T-cell (primary cell): Measurements from ENCODE around the gene CLDN14. TPM values are rescaled to one million over a fixed set of nuclear protein-coding genes. Genes with fewer than 3 reads are reported as not detected.

ENCODE experiments used
- ATAC-seq, 4 experiments: fragments of 200-7000 bp in 3 of 4; fragments of 150-1000 bp in 1 of 4; cut with Tn5 transposase; replicated peaks in 1 of 4; 1 replicate in 3 of 4; 2 replicates in 1 of 4; pipeline ENCODE4 v1.10.0; 2021; ENCODE audit warnings: moderate library complexity in 3 of 4, mild to moderate bottlenecking in 2 of 4, moderate number of reproducible peaks in 1 of 4
- CTCF ChIA-PET, 2 donors: fragments of 300-600 bp; sonication (Branson Sonifier 250); formaldehyde crosslinking; loops; one replicate each; lab custom pipeline; 2022; ENCODE audit warnings: antibody characterized with exemption in 2 of 2; lab: Charles Lee
- POLR2A ChIA-PET, 2 donors: fragments of 300-600 bp; sonication (Branson Sonifier 250); formaldehyde crosslinking; loops; one replicate each; lab custom pipeline; 2022; ENCODE audit warnings: antibody characterized with exemption in 2 of 2; lab: Charles Lee
- DNase-seq, 35 experiments: peaks; one replicate each; pipeline versions ENCODE4 v3.0.0 to v3.0.0-alpha.2; 2013 to 2023
- H3K27ac ChIP-seq: one replicate; pipeline ENCODE4 v1.5.1; 2013; ENCODE audit warnings: low read length
- H3K27me3 ChIP-seq, 2 experiments: replicated peaks in 1 of 2; 1 replicate in 1 of 2; 2 replicates in 1 of 2; pipeline versions ENCODE4 v1.6.1 to v1.7.0; 2013; ENCODE audit warnings: low read length in 1 of 2, mixed read lengths in 1 of 2; ENCODE audit not compliant: control insufficient read depth in 2 of 2, insufficient read depth in 2 of 2; ENCODE audit errors: extremely low read depth in 1 of 2
- H3K36me3 ChIP-seq, 2 donors: 1 replicate in 1 of 2; 2 replicates in 1 of 2; pipeline versions ENCODE4 v1.6.1 to v1.7.0; 2013; ENCODE audit warnings: low read length in 1 of 2; ENCODE audit not compliant: control insufficient read depth in 2 of 2, insufficient read depth in 1 of 2; ENCODE audit errors: extremely low read depth in 1 of 2
- H3K4me1 ChIP-seq, 2 experiments: 1 replicate in 1 of 2; 2 replicates in 1 of 2; pipeline versions ENCODE4 v1.6.1 to v1.7.0; 2013; ENCODE audit warnings: low read length in 2 of 2, mixed read lengths in 1 of 2; ENCODE audit not compliant: insufficient read depth in 2 of 2, control insufficient read depth in 1 of 2; ENCODE audit errors: extremely low read depth in 1 of 2
- H3K4me3 ChIP-seq, 2 donors: 1 replicate in 1 of 2; 2 replicates in 1 of 2; pipeline versions ENCODE4 v1.5.1 to v1.7.0; 2013; ENCODE audit warnings: mild to moderate bottlenecking in 2 of 2, low read length in 1 of 2, moderate library complexity in 1 of 2; ENCODE audit not compliant: control insufficient read depth in 1 of 2; ENCODE audit errors: extremely low read depth in 1 of 2
- H3K9me3 ChIP-seq: 2 replicates; pipeline ENCODE4 v1.7.0; 2013
- H3K27ac Mint-ChIP-seq, 2 donors: one replicate each; pipeline ENCODE4 v1.8.0; 2020 to 2021; ENCODE audit warnings: mild to moderate bottlenecking in 2 of 2, mixed read lengths in 2 of 2
- H3K27me3 Mint-ChIP-seq, 2 donors: one replicate each; pipeline ENCODE4 v1.8.0; 2021 to 2022; ENCODE audit warnings: mixed read lengths in 2 of 2
- H3K36me3 Mint-ChIP-seq: one replicate; pipeline ENCODE4 v1.8.0; 2021; ENCODE audit warnings: mixed read lengths
- H3K4me1 Mint-ChIP-seq, 3 donors: one replicate each; pipeline ENCODE4 v1.8.0; 2020 to 2022; ENCODE audit warnings: mixed read lengths in 3 of 3, mild to moderate bottlenecking in 1 of 3
- H3K4me3 Mint-ChIP-seq, 3 donors: one replicate each; pipeline ENCODE4 v1.8.0; 2020 to 2022; ENCODE audit warnings: mild to moderate bottlenecking in 3 of 3, mixed read lengths in 3 of 3, moderate library complexity in 3 of 3
- H3K9me3 Mint-ChIP-seq, 3 donors: one replicate each; pipeline ENCODE4 v1.8.0; 2020 to 2022; ENCODE audit warnings: mixed read lengths in 3 of 3
- WGBS: methylation state at CpG from one replicate; pipeline ENCODE4 v1.1.5; 2013; ENCODE audit warnings: missing lambda C conversion rate; ENCODE audit not compliant: insufficient coverage; 5-methylcytosine and 5-hydroxymethylcytosine counted together
- total RNA-seq, 35 experiments: library from RNA in 6 of 35; stranded (reverse) in 6 of 35; fragments of 120-200 nt in 1 of 35; gene quantifications; one replicate each; pipeline versions ENCODE4 v1.2.1 to v1.2.4 and lab custom pipeline; 2013 to 2026

The CLDN14 gene
- total RNA-seq, 5 donors from 2014 or later (not counting 1 experiment from before 2014, with no cell fraction given): not detected

DNA sequence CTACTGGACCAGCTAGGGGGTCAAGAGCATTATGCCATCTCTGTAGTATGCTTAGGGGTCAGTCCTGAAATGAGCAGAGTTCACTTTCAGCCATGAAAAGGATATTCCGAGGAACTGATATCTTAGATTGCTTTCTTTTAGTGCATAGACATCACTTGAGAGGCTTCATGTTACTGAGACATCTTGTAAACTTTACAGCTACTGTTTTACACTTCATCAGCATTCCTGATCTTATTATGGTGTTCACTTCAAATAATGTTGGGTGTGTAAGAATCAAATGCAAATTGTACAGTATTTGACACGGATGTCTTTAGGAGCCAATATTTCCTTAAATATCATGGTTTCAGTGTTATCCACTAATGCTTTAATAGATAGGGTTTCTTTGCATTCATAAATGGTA is 22.4 kb upstream of the CLDN14 start:
- no peaks in the 10 kb centered on the region for H3K36me3 Mint-ChIP-seq
- no peak overlapping the region for H3K27ac ChIP-seq
- no peak overlapping the region for H3K4me3 ChIP-seq
- no peak overlapping the region for H3K4me3 Mint-ChIP-seq
- DNase-seq: no peak
- H3K27me3 ChIP-seq: peaks cover 0 to 15% of the 10 kb centered on the region in 2 experiments
- POLR2A ChIA-PET: no interaction called here
- H3K36me3 ChIP-seq: no peaks in the 10 kb centered on the region
- no CpG with 5 or more reads among the region's 2 CpGs for WGBS
- H3K9me3 Mint-ChIP-seq: no peaks in the 10 kb centered on the region
- H3K4me1 Mint-ChIP-seq: no peaks in the 10 kb centered on the region
- CTCF ChIA-PET: no interaction called here
- ATAC-seq: no peak
- H3K27ac Mint-ChIP-seq: no peak overlapping the region
- peaks cover 3 to 25% of the 10 kb centered on the region in 2 donors for H3K27me3 Mint-ChIP-seq
- H3K4me1 ChIP-seq: no peaks in the 10 kb centered on the region
- H3K9me3 ChIP-seq: no peaks in the 10 kb centered on the region

DNA sequence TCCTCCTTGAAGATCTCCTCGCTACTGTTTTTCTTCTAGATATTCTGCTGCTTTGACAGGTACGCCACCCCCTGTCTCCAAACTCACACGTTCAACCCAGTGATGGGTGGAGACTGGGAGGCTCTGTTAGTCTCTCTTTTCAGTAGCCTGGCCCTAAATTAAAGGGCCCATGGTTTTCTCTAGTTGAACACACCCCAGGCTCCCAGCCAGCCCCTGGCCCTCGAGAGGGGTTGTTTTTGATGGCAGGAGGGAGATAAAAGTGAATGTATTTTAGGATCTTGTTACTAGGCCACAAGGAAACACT is 21.6 kb upstream of the CLDN14 start:
- Histone ChIP-seq H3K36me3 (no peaks in the 10 kb centered on the region), H3K9me3 (no peaks in the 10 kb centered on the region), H3K27me3 (peaks cover 0 to 13% of the 10 kb centered on the region in 2 experiments), H3K4me1 (no peaks in the 10 kb centered on the region), H3K27ac (no peak overlapping the region), H3K4me3 (no peak overlapping the region)
- no peak overlapping the region for H3K27ac Mint-ChIP-seq
- H3K4me1 Mint-ChIP-seq: no peaks in the 10 kb centered on the region
- no peaks in the 10 kb centered on the region for H3K9me3 Mint-ChIP-seq
- CTCF ChIA-PET: no interaction called here
- WGBS: no CpG with 5 or more reads among the region's 4 CpGs
- DNase-seq (no peak), ATAC-seq (no peak)
- H3K27me3 Mint-ChIP-seq: peaks cover 3 to 20% of the 10 kb centered on the region in 2 donors
- POLR2A ChIA-PET: no interaction called here
- H3K36me3 Mint-ChIP-seq: no peaks in the 10 kb centered on the region
- H3K4me3 Mint-ChIP-seq: no peak overlapping the region

DNA sequence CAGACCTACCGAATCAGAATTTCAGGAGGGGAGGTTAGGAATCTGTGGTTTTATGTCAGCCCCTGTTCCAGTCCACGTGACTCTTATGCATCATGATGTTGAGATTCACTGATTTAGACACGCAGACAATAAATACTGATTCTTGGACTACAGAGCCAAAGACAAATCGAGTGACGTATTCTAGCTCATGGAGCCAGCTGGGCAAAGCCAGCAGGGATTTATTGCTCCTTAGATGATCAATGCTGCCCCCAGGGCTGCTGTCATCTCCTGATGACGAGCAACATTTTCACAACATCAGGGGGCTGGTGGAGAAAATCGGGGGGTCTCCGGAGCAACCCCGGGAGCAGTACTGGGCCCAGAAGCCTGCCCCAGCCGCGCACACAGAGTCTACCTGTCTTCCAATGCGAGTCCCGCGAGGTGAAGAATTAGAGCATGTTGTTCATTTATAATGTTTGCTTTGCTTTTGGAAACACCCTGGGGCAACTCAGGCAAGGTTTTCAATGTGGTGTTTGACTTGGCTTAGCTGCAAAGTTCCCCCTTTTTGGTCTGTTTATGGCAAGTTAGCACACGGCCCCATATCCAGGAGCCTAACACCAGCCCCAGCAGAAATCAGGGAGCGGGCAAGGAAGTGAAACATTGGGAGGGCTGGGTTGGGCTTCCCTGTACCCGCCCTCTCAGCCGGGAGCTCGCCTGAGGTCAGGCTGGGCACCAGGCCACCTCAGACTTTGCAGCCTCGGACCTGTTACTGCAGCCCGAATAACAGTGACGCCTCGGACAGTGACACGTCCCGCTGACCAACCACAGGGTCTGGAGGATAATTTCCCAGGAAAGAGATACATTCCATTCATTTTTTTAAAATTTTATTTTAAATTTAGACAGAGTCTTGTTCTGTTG is 19.9 kb upstream of the CLDN14 start:
- Histone ChIP-seq H3K9me3 (no peaks in the 10 kb centered on the region), H3K27me3 (peaks cover 0 to 7% of the 10 kb centered on the region in 2 experiments), H3K4me1 (no peaks in the 10 kb centered on the region), H3K4me3 (no peak overlapping the region), H3K27ac (no peak overlapping the region), H3K36me3 (no peaks in the 10 kb centered on the region)
- Mint-ChIP-seq H3K4me3 (no peak overlapping the region), H3K27me3 (peaks cover 3 to 9% of the 10 kb centered on the region in 2 donors), H3K27ac (no peak overlapping the region), H3K36me3 (no peaks in the 10 kb centered on the region), H3K4me1 (no peaks in the 10 kb centered on the region), H3K9me3 (no peaks in the 10 kb centered on the region)
- POLR2A ChIA-PET: interaction anchor here in 1 of 2 donors (0.6 kb wide), 1 partner anchor 76 kb away, joined by 4 read pairs; no protein-coding TSS in a partner anchor
- WGBS: 92% methylated on average over 14 of the region's 25 CpGs
- CTCF ChIA-PET: no interaction called here
- no peak for ATAC-seq
- DNase-seq: no peak

DNA sequence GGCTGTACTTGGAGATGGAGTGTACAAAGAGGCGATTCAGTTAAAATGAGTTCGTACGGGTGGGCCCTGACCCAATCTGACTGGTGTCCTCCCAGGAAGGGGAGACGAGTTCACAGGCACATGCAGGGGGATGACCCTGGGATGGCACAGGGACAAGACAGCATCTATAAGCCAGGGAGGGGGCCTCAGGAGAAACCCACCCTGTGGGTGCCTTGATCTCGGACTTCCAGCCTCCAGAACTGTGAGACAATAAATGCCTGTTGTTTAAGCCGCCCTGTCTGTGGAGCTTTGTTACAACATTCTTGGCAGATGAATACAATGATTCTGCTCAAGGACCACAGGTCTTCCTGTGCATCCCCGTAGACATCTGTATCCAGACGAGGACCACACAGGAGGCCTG is 14.6 kb upstream of the CLDN14 start:
- H3K4me3 ChIP-seq: no peak overlapping the region
- H3K27me3 ChIP-seq: peaks cover 0 to 18% of the 10 kb centered on the region in 2 experiments
- Mint-ChIP-seq H3K4me3 (no peak overlapping the region), H3K36me3 (no peaks in the 10 kb centered on the region), H3K4me1 (no peaks in the 10 kb centered on the region), H3K27me3 (peaks cover 4 to 12% of the 10 kb centered on the region in 2 donors), H3K9me3 (no peaks in the 10 kb centered on the region), H3K27ac (no peak overlapping the region)
- DNase-seq (no peak), ATAC-seq (no peak)
- H3K36me3 ChIP-seq: no peaks in the 10 kb centered on the region
- 89% methylated on average over 6 of the region's 8 CpGs for WGBS
- no peaks in the 10 kb centered on the region for H3K4me1 ChIP-seq
- CTCF ChIA-PET: no interaction called here
- POLR2A ChIA-PET: no interaction called here
- H3K9me3 ChIP-seq: no peaks in the 10 kb centered on the region
- H3K27ac ChIP-seq: no peak overlapping the region

DNA sequence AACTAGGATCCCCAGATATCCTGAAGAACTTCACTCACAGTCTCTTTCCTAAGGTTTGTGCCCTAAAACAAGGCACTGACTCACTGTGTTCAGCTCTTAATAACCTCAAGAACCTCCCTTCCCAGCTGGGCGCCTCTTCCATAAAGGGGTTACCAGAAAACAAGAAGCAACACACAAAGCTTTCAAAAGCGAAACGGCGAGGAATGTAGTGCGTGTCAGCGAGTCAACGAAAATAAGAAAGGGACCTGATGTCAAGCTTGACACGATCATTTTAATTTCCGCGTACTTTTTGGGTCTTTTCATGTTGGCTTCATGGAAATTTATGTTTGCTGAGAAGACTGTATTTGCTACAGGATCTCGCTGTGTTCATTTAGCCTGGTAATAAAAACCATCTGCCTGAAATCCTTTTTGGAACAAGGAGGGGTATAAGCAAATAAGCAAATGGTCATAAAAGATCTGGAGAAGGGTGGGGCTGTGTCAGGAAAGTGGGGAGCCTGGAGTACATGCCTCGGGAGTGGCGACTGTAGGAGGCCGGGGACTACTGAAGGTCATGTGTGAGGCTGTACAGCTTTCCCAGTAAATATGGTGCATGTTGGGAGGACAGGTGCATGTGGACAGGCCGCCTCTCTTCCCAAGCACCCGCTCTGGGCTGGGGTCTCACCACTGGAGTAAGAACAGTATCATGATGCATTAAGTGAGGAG is 11.4 kb upstream of the CLDN14 start:
- no peaks in the 10 kb centered on the region for H3K36me3 Mint-ChIP-seq
- CTCF ChIA-PET: no interaction called here
- H3K27me3 ChIP-seq: peaks cover 0 to 26% of the 10 kb centered on the region in 2 experiments
- no peaks in the 10 kb centered on the region for H3K4me1 ChIP-seq
- POLR2A ChIA-PET: no interaction called here
- no peaks in the 10 kb centered on the region for H3K9me3 Mint-ChIP-seq
- no peak for DNase-seq
- no peak overlapping the region for H3K4me3 Mint-ChIP-seq
- H3K36me3 ChIP-seq: no peaks in the 10 kb centered on the region
- H3K4me1 Mint-ChIP-seq: no peaks in the 10 kb centered on the region
- WGBS: 93% methylated on average over 10 of the region's 16 CpGs
- H3K27ac ChIP-seq: no peak overlapping the region
- ATAC-seq: no peak
- no peaks in the 10 kb centered on the region for H3K9me3 ChIP-seq
- no peak overlapping the region for H3K27ac Mint-ChIP-seq
- H3K27me3 Mint-ChIP-seq: peaks cover 4 to 14% of the 10 kb centered on the region in 2 donors
- no peak overlapping the region for H3K4me3 ChIP-seq

DNA sequence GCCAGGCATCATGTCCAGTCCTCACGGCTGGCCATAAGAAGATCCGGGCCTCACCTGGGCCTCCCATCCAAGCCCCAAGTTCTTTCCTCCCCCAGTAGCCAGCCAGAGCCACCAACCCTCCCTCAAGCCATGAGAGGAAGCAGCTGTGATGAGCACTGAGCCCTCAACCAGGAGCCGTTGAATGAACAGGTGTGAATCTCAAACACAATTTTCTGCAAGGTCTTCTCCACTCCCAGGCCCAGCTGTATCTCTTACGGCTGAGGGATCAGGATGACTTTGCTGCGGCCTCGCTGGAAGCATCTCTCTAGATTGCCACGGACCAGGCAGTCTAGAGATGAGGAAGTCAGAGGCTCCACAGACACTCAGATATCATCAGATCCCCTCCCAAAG is 9.8 kb upstream of the CLDN14 start:
- Histone ChIP-seq H3K9me3 (no peaks in the 10 kb centered on the region), H3K4me1 (no peaks in the 10 kb centered on the region), H3K4me3 (no peak overlapping the region), H3K27me3 (peaks cover 0 to 31% of the 10 kb centered on the region in 2 experiments), H3K27ac (no peak overlapping the region), H3K36me3 (no peaks in the 10 kb centered on the region)
- Mint-ChIP-seq H3K27ac (no peak overlapping the region), H3K4me1 (no peaks in the 10 kb centered on the region), H3K4me3 (no peak overlapping the region), H3K27me3 (peaks cover 4 to 20% of the 10 kb centered on the region in 2 donors), H3K9me3 (no peaks in the 10 kb centered on the region), H3K36me3 (no peaks in the 10 kb centered on the region)
- WGBS: 33% methylated on average over 3 of the region's 7 CpGs
- ChIA-PET POLR2A (interaction anchor here in 1 of 2 donors (0.6 kb wide), 1 partner anchor 46 kb away, joined by 4 read pairs; no protein-coding TSS in a partner anchor), CTCF (interaction anchor here in 1 of 2 donors (0.6 kb wide), 1 partner anchor 401 kb away, joined by 3 read pairs; no protein-coding TSS in a partner anchor)
- ATAC-seq (no peak), DNase-seq (no peak)
